GM21576 (cell line): Measurements from ENCODE around the gene CD99L2.

Source experiments
- ATAC-seq: cut with Tn5 transposase; IDR thresholded peaks from one replicate; pipeline ENCODE4 v1.9.1; 2021; ENCODE audit warnings: mild to moderate bottlenecking, moderate library complexity; ENCODE audit not compliant: unreplicated experiment

The CD99L2 gene, protein sequence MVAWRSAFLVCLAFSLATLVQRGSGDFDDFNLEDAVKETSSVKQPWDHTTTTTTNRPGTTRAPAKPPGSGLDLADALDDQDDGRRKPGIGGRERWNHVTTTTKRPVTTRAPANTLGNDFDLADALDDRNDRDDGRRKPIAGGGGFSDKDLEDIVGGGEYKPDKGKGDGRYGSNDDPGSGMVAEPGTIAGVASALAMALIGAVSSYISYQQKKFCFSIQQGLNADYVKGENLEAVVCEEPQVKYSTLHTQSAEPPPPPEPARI

DNA sequence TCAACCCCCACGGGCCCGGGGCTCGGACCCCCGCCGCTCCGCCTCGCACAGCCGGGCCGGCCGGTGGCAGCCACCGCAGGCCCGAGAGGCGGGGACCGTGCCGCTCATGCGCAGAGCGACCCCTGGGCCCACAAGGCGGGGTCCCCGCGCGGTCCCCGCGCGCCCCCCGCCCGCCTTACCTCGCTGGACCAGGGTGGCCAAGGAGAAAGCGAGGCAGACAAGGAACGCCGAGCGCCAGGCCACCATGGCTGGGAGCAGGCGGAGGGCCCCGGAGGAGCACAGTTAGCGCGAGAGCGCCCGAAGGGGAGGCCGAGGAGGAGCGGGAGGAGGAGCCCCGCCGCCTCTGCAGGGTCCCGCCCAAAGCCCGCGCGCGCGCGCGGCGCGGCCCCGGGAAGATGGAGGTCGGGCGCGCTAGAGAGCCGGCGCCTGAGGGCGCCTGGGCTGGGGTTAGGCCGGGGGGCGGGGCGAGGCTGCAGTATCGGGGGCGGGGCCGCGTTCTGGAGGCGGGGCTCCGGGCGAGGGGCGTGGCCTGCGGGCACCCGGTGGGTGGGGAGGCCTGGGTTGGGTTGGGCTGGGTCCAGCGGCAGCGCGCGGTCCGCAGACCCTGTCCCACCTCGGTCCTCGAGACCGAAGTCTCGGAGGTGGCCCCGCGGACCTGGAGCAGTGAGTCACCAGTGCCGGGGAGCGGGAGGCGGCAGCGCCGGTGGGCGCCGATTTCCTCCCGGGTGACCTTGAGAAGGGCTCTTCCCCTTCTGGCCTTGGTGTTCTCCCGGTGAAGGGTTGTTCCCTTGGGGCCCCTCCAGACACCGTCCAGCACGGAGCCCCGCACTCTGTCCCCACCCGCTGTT is at the start of gene CD99L2:
Gene CD99L2 (minus strand): TSS at position 326 of the 848 bp plus-strand sequence. CDS start 80 bp downstream, at position 246.
- peak; percentile 76 for ATAC-seq

DNA sequence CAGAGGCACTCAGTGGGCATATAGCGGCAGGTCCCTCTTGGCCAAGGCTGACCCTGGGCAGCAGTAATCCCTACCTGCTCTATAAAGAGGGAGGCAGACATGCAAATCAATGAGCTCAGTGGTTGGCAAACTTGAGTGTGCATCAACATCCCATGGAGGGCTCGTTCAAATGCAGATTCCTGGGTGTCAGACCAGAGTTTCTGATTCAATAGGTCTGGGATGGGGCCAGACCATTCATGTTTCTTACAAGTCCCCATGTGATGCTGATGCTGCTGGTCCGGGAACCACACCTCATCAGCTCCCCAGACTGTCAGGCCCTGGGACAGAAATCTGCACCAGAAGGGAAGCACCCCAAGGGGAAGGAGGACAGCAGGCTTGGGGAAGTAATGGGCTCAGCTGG is 45.8 kb upstream of the CD99L2 start:
- ATAC-seq, result no peak

DNA sequence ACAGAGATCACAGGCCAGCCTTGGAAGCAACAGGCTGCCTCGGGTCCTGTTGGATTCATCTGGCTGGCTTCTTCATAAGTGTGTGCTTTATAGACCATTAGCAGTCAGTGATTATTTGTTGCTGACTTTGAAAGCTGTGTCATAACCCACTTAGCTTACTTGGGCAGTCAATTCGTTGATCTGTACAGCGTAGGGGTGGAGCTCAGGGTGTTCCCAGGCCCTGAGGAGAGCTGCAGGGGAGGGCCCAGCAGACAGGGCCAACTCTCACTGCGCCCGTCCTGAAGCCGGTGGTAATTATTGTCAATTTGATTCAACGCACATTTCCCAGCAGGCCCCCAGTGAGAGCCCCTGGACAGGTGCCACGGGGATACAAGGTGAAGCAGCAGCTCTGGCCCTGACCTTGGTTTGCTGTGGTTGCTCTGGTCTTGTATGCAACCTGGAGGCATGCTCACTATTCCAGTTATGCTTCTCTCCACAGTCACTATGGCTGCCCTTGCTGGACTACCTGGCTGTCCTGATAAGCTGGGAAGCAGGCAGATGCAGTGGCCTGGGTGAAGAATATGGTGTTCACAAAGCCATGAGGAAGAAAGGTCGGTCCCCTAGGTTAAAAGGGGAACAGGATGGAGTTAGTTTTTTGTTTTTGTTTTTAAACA is 44.6 kb upstream of the CD99L2 start:
- ATAC-seq, result no peak

DNA sequence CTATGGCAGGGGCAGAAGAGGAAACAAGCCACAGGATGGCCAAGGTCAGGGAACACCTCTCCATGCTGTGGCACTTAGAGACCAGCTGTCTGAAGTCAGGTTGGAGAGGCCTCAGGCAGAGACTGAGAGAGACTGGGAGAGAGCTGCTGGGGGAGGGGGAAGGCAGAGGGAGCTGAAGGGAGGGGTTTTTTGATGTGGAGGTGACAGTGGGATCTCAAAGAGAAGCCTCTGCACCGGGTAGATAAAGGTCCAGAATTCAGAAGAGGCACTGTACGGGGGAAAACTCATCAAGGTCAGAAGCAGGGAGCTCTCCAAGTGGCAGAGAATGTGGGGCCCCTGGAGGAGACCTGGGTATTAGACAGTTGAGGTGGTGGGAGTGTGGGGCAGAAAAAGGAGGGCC is 43.1 kb upstream of the CD99L2 start:
- ATAC-seq, result no peak

DNA sequence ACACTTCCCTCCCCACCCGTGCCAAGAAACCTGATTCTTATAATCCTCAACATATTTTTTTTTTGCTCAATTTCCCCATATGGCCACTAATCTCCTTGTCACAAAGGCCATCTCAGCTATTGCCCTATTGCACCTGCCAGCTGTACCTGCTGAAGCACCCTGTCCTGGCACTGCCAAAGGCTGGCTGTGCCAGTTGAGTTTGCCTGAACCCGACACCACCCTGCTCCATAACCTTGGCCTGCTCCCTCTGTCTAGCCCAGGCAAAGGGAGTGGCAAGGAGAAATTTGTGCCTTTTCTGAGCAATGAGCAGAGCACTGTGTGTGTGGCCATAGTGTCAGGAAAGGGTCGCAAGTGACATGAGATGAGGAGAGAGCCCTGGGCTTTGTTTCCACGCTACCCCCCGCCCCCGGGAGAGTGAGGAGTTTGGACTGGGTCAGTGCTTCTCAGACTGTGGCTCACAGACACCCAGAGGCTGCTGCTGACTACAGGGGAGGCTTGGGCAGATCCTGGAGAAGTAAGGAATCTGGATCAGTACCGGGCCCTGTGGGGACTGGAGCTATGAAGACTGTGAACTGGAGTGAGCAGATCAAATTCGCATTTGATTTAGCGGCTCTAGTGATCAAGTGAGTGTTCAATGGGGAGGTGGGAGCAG is 42.5 kb upstream of the CD99L2 start:
- no peak for ATAC-seq

DNA sequence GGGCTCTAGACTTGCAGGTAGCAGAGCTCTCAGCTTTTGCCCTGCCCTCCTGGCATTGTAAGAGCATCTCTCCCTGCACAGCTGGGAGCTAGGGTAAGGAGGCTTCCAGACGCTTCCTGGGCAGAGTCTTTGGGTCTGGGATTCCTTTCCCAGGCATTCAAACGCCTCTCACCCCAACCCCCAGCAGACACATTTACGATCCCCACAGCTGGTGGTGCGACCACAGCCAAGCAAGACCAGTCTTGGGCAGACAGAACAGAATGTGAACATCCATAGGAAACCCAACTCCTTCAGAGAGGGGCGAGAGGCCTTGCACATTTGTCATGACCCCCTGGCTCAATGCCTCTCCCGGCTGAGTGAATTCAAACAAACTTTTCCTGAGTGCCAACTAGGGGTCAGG is 38.1 kb upstream of the CD99L2 start:
- ATAC-seq, result no peak

DNA sequence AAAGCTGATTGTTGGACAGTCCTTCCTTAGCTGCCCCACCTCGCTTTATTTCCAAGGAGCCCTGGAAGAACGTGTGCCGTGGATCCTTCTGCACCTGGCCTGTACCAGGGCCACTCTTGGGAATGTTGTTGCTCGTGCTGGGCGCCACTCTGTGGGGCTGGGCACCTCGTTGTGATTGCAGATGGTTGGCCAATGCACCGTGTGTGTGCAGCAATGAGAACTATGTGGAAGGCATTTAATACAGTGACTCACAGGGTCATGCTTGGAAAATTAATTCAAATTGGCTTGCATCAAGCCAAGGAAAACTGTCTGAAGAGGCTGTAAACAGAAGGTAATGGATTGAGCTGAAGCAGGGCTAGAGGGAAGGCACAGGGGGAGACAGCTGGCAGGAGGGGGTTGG is 37.0 kb upstream of the CD99L2 start:
- ATAC-seq, result no peak

DNA sequence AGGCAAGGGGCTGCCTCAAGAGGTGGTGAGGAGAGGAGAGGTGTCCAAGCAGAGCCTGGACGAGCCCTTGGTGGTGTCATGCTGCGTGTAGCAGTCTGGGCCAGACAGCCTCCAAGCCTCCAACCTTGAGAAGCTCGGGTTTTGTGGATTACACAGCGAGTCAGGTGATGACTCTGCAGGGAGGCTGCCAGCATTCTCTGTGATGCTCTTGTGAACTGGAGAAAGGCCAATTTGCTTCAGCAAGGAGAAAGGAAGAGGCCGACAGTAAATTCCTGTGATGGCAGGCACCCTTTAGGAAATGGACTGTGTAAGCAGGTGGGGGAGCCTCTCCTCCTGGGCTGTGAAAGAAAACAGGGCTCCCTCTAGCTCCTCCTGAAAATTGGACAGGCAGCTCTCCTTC is 36.0 kb upstream of the CD99L2 start:
- no peak for ATAC-seq

DNA sequence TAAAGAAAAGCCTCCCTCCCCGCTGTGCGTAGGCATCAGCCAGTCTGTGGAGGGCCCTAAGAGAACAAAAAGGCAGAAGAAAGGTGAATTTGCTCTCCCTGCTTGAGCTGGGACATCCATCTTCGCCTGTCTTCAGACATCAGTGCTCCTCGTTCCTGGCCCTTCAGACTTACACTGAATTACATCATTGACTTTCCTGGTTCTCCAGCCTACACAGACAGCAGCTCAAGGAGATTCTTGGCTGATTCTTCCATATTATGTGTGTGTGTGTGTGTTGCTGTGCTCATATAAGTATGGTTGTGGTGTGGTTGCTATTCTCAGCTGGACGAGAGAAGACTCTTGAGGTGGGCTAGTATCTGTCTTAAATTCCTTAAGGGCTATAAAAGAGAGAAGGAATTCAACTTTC is 35.5 kb upstream of the CD99L2 start:
- ATAC-seq, result no peak

DNA sequence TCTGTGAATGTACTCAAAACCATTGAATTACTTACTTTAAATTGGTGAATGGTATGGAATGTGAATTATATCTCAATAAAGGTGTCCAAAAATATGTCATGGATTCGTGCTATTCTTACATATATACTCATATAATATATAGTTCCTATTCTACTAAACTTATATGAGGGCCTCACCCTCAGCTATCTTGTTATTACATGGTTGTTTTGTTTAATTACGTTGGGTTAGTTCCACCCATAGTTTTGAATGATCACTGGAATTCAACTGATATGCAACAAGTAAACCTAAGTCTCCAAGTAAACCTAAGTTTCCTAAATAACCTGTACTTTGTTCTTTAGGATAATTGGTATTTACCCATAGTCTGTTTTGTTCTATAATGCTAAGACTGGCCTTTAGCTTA is 30.6 kb upstream of the CD99L2 start:
- ATAC-seq, result no peak

DNA sequence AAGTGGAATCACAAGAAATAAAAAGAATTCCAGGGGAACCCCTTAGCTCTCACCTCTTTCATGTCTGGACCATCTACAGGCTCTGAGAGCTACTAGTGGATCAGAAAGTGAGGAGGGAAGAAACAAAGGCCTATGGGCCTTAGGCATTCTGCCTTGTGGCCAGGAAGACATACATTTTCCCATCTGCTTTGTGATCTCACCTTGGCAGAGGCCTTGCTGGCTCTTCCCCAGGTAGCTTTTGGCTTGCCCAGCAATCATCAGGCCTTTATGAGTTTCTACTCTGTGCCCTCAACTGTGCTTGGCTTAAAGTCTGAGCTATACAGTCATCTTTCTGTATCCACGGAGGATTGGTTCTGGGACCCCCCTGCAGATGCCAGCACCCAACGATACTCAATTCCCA is 28.3 kb upstream of the CD99L2 start:
- no peak for ATAC-seq

DNA sequence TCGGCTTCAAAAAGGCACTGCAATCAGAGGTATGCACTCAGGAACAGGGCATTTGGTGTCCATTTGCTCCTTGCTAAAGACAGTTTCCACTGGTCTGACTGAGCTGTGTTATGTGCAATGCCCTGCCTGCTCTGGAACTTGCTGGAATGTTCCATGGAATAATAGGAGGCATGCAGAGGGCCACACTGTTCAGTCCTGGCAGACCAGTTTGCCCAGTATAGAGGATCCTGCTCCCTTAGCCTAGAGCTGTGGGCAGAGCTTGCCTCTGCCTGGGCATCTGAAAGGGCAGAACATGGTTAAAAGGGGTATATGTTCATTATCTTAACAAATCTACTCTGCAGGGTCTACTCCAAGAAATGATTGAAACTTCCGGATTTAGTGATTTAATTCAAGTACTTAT is 27.8 kb upstream of the CD99L2 start:
- ATAC-seq, result no peak

DNA sequence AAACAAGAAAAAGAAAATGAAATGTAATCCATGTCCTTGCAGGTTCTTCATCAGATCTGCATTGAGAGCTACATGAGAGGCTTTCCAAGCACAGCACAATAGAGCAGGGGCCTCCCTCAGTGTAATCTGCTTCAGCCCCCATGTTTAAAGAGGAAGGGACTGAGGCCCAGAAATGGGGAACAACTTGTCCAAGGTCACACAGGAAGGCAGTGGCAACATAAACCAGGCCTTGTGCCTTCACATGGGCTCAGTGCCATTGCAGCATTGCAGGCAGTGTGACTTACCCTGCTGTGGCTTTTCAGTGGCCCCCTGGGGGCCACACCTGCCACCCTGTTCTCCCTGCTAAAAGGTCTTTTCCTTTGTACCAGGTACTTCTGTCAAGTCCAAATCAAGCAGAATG is 20.9 kb upstream of the CD99L2 start:
- ATAC-seq, result no peak

DNA sequence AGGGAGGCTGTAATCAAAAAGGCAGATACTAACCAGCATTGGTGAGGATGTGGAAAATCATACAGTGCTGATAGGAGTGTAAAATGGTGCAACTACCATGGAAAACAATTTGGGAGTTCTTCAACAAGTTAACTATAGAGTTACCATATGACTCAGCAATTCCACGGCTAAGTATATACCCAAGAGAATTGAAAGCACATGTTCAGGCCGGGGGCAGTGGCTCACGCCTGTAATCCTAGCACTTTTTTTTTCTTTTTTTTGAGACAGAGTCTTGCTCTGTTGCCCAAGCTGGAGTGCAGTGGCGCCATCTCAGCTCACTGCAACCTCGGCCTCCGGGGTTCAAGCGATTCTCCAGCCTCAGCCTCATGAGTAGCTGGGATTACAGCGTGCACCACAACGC is 15.0 kb upstream of the CD99L2 start:
- ATAC-seq, result no peak

DNA sequence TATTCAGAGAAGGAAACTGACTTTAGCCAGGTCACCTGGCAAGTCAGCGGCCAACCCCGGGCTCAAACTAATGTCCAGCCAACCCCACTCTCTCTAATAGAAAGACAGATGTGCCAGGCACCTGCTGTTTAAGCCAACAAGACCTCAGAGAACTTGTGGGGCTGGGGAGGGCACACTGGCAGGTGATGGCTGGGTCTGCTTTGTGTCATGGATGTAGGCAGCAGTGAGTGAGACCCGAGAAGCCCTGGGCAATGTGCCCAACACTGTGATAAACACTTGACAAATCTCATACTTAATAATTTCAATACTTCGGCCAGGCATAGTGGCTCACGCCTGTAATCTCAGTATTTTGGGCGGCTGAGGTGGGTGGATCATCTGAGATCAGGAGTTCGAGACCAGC is 9.0 kb upstream of the CD99L2 start:
- ATAC-seq, result no peak

DNA sequence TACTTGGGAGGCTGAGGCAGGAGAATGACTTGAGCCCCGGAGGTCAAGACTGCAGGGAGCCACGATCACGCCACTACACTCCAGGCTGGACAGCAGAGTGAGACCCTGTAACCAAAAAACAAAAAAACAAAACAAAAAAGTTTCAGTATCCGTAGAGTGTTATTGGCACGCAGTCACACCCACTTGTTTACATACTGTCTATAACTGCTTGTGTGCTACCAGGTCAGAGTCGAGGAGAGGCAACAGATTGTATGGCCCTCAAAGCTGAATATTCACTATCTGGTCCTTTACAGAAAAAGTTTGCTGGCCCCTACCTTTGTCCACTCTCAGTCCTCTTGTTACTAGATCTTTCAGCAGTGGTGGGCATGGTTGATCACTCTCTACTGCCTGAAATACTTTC is 8.2 kb upstream of the CD99L2 start:
- ATAC-seq, result no peak

DNA sequence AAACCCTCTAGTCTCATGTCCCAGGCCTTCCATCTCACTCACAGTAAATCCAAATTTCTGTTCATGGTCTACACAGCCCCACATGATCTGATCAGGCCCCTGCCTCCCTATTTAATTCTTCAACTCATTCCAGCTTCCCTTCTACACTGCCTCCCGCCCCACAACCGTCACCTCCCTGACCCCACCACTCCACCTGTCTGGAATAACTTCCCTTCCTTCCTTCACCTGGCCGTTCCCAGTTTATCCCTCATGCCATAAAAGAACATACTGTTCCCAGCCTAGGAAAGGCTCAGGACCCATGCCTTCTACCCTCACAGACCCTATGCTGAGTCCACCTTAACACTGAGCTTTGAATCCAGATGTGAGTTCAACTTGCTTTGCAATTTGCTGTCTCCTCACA is 6.8 kb upstream of the CD99L2 start:
- ATAC-seq, result no peak

DNA sequence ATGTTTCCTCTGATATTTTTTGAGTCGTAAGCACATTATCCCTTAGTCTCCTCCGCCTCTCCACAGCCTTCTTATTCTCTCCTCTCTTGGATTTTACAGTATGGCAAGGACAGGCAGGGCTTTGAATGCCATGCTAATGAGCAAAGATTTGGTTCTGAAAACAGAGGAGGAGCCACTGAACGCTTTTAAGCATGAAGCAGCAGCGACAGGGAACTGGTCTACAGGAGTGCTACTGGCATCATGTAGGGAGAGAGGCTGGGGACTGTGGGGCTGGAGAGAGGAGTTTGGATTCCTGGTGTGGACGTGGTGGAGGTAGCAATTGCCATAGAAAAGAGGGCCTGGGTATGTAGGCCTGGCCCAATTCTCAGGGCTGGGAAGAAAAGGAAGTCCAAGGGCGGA is 4.6 kb upstream of the CD99L2 start:
- ATAC-seq, result no peak

DNA sequence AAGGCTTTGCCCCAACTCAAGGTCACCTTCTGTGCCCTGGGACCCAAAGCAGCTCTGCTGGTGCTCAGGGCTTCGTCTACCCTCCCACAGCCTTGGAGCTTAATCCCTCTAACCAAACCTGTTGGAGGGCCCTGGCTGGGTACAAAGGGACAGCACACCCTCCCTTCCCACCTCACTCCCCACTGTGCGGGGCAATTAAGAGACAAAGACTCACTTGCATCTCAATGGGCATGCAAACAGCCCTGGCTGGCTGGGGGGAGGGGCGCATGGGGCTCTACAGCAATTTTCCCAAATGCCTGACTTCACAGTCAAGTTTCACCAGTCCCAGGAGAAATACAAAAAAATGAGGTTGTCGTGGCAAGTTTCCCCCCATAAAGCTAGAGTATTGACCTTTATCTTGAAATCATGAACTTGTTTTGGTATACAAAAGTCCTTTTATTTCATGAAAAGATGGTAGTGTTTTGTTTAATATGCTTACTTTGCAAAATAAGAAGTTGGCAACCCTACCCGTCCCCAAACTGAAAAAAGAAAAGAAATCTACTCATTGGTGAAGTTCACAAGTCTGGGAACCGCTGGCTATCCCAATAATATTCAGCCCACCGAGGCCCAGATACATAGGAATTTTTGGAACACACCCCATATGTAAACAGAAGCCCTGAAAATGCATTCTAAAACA is 4.1 kb upstream of the CD99L2 start:
- ATAC-seq, result no peak

DNA sequence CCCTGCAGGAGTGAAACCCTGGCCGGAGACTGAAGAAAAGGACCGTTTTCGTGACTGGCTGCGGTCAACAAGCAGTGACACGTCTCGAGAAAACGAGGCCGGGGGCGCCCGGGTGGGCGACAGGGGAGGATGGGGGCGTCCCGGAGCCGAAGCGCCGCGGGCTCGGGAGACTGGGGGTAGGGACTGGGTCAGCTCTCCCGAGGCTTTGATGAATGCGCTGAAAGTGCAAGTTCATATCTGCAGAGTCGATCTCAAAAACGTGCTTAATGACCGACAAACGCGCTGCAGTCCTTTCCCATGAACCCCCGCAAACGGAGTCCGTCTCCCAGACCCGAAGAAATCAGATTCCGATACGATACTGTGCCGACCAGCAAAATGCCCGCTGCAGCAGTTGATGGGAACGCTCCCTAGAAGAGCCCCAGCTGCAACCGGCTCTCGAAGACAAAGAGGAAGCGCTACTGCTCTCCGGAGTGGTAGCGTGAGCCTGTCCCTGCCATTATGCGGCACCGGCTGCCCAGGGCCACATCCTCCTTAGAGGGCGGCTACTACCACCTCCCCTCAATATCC is 806 bp upstream of the CD99L2 start:
- peak; percentile 58 for ATAC-seq
